Glomerular visceral epithelial cell (primary cell): ENCODE measurements around the gene KICS2.

Source experiments
- DNase-seq: peaks from one replicate; pipeline ENCODE4 v3.0.0-alpha.2; 2016; ENCODE audit errors: extremely low spot score

KICS2 gene

GRCh38 chr12:64173456-64173855 lies 48.6 kb downstream of the KICS2 start:
- no peak for DNase-seq
